Ramos (cell line): Measurements from ENCODE around the gene TTC3.

ENCODE experiments used
- in situ Hi-C: fragments of 300-500 bp; cut with MboI; formaldehyde crosslinking; loops from one replicate; pipeline ENCODE4 v1.14.3; 2022; ENCODE audit warnings: low sequenced_read_pairs; ENCODE audit not compliant: unreplicated experiment

Gene TTC3

DNA sequence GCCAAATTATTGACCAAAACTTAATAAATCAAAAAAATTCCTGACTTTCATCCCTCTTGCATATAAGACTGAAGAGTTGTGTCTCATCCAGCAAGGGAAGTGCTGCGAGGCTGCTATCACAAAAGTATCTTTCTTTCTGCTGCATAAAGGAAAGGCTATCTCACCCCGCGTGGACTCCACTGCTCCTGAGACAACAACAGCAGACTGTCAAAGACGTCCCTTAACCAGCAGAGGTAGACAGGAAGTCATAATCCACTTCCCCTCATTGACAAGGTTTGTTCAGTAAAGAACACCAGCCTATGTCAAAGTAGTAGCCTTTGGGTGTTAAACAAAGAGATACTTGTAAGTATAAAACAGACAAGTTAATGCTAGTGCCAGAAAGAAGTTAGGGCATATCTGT is 164.7 kb downstream of the TTC3 start:
- in situ Hi-C loops = no loop called here

DNA sequence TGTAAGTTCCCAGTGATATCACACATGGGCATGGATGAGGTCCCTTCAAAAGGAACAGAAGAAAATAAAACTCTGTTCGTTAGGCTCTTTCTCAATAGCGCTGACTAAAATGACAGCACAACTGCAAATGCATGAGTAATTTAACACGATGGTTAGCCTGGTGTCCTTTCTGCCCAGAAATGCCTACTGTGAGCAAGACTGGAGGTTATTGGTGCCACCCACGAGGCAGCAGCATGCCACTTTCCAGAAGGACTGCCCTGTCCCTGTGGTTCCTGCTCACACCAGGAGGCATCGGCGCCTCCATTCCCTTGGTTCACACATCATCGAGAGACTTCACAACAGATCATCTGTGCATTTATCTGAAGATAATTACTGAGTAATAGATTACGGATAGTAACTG is 167.9 kb downstream of the TTC3 start:
- in situ Hi-C loops = no loop called here

DNA sequence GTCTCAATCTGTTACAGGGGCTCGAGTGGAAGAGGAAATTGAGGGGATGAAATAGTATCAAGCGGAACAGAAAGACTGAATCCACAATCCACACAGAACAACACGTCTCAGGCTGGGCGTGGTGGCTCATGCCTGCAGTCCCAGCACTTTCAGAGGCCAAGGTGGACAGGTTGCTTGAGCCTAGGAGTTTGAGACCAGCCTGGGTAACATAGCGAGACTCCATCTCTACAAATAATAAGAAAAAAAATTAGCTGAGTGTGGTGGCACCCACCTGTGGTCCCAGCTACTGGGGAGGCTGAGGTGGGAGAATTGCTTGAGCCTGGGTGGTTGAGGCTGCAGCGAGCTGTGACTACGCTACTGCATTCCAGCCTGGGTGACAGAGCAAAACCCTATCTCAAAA is 168.4 kb downstream of the TTC3 start:
- in situ Hi-C loops = no loop called here

DNA sequence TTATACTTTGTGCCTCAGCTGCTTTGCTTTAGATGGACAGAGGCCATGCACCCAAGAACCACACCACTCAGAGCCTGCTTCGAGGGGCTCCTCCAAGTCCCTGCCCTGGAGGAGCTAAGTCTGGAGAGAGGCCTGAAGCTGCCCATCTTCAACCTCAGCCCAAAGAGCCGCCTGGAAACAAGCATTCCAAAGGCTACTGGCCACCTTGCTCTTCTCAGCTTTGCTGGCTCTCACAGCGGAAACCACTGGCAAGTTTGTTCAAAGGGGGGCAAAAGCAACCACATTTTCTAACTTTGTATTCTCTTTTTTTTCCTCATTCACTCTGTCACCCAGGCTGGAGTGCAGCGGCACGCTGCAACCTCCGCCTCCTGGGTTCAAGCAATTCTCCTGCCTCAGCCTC is 170.9 kb downstream of the TTC3 start:
- in situ Hi-C loops = no loop called here

DNA sequence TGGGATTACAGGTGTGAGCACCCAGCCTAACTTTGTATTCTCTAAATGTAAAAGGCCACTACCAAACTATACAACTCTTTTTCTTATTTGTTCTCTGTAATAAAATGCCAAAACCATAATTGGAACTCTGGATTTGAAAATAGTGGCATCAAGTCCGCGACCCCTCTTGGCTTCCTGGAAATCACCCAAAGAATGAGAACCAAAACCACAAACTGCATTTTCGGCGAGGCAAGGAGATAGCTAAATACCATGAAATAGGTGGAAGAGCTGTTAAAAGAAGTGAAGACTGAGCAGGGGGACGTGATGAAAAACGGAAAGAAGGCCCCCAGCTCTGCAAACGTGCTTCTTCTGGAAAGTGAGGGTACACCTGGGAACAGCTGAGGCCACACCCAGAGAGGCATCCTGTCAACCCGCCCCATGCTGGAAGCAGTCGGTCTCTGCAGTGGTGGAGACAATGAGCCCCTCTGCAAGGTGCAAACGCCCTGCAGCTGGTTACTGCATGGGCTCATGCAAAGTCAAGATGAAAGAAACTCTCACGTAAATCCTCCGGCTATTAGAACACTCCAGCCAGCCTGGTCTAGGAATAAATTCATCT is 171.5 kb downstream of the TTC3 start:
- in situ Hi-C loops = no loop called here

DNA sequence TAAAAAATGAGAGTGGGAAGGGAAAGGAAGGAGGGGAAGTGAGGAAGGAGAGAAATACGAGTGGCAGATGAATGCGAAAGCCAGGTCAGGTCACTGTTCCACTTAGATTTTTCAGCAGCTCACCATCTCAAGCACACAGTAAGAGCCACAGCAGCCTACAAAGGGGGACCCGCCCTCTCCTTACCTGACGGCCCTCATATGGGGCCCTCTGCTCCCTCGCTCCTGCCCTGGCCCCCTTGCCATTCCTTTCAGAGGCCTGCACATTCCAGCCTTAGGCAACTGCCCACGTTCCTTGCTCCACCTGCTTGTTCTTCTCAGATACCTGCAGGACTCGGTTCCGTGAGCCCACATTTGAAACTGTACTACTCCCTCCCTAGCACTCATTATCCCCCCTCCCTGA is 172.1 kb downstream of the TTC3 start:
- in situ Hi-C loops = no loop called here

DNA sequence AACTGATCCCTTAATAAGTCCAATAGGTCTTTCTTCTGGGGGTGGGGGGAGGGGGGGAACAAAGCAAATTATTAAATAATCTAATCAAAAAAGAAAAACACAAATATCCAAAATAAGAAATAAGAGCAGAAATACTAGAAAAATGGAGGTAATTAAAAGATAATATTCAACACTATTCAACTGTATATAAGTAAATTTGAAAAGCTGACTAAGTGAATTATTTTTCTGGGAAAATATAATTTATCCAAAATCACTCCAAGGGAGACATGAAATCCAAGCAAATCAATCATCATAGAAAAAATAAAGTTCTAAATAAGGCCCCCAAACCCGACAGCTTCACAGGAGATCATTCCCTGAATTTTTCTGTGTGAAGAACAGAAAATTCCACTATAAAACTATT is 175.2 kb downstream of the TTC3 start:
- in situ Hi-C loops = no loop called here

DNA sequence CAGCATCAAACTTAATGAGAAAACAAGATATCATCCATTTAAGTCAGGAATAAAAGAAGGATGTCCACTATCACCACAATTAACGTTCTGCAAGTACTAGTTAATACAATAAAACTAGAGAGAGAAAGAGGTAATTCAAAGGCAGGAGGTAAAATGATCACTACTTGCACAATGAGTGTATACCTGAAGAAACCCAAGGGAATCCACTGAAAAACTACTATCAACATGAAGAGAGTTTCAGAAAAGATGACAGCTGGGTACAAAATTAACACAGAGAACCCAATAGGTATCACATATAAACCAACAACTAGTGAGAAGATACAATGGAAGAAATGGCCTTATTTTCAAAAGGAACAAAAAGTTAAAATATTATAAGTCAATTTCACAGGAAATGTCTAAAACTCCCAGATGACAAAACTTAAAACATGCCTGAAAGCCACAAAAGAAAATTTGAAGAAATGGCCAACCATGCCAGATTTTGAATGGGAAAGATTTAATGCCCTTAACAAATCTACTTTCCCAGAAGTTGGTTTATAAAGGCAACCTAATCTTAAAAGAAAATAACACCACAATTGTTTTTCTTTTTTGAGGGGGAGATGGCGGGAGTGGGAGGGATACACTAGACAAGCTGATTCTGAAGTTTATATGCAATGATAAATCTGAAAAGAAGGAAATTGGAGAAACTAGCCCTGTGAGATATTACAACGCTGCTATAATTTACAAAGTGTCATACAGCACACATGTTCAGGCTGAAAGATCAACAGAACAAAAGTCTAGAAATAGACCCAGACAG is 176.3 kb downstream of the TTC3 start:
- in situ Hi-C loops = no loop called here

DNA sequence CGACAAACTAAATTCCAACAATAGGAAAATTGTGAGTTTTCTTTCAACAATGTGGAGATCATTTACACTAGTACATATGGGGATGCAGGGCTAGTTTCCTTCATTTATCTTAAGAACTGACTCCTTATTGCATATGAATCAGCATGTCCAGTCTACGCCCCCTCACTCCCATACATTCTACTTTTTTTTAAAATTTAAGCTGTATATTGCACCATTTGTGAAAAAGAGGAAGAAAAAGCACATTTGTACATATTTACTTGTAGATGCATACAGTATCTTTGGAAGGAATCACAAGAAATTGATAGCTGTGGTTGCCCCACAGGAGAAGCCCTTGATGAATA is 178.2 kb downstream of the TTC3 start:
- in situ Hi-C loops = no loop called here
